NCI-H1436 (cell line): ENCODE results near the gene TSPY4.
"Not testable (repeated sequence)": the region's sequence is repeated elsewhere in the genome, so short reads cannot be mapped to it uniquely, and the experiment has no call there.

Experiments
- DNase-seq: peaks from one replicate; lab custom pipeline; 2025; lab: John Stamatoyannopoulos, UW

The TSPY4 gene

GRCh38 chrY:9337164-9337563 lies at the start of gene TSPY4:
TSS of gene TSPY4 (plus strand) at chrY:9337464. CDS start at chrY:9337510, 46 bp downstream.
- DNase-seq, result not testable (repeated sequence)

- no peak for DNase-seq
Observed at GRCh38 chrY:9320996-9321395, 16.3 kb upstream of the TSPY4 start.

GRCh38 chrY:9357497-9357896 lies 20.2 kb downstream of the TSPY4 start, which contains the start of gene TSPY8:
TSS of gene TSPY8 (plus strand) at chrY:9357797. CDS start at chrY:9357843, 46 bp downstream.
- DNase-seq, result not testable (repeated sequence)
